ENCODE data around the gene C1orf74. TPM values are rescaled to one million over a fixed set of nuclear protein-coding genes. Genes with fewer than 3 reads are reported as not detected.
A peak's percentile ranks its signal among the peaks of the same experiment; 100 is the strongest.

Gene C1orf74
- total and polyA plus RNA-seq, 2 experiments from 2014 or later: 1.4 to 2.3 TPM

DNA sequence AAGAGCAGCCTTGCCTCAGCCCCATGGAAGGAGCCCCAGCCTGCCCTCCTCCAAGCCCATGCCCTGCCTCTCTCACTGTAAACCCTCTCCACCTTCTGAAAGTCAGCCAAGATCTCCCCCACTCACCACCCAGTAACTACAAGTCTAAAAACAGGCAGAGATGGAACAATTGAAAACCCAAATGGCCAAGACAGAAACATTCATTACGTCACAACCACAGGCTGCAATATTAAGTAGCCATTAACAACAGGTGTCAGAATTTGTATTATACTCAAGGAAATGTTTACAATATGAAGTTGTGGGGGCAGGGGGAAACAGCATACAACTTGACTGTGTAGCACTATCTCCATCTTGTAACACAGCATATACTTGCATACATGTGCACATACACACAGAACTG, 19.2 kb upstream of the C1orf74 start:
- Histone ChIP-seq H3K79me2 (ENCODE audit: insufficient read depth) (no peaks in the 10 kb centered on the region), H2AFZ (no peak overlapping the region), H3K9me3 (ENCODE audit: low read depth) (no peaks in the 10 kb centered on the region), H3K27me3 (replicated peaks; ENCODE audit: insufficient read depth) (no peaks in the 10 kb centered on the region), H3K4me2 (ENCODE audit: unreplicated experiment) (no peak overlapping the region), H3K36me3 (ENCODE audit: low read depth) (no peaks in the 10 kb centered on the region), H3K9ac (no peak overlapping the region), H3K4me1 (ENCODE audit: insufficient read depth) (peaks cover 23% of the 10 kb centered on the region), H3K27ac (no peak overlapping the region), H3K4me3 (no peak overlapping the region), H3F3A (ENCODE audit: insufficient read depth) (peaks cover 14% of the 10 kb centered on the region), H3K9me2 (ENCODE audit: insufficient read depth) (no peaks in the 10 kb centered on the region), H4K20me1 (ENCODE audit: insufficient read depth) (no peaks in the 10 kb centered on the region)
- DNase-seq: no peak
- 91 to 95% methylated on average over 1 of the region's 1 CpG for WGBS, 2 experiments (ENCODE audit: low coverage in 1 of 2, low lambda C conversion rate in 2 of 2, missing lambda C conversion rate in 2 of 2)
- no peak for TF ChIP-seq EZH2phosphoT487 (IDR thresholded peaks at IDR 0.05; ENCODE audit: insufficient read depth, low read depth)
- TF ChIP-seq EZH2 (IDR thresholded peaks at IDR 0.05; ENCODE audit: insufficient read depth, poor library complexity, severe bottlenecking): no peak
- in situ Hi-C loops (cut with MboI): no loop called here

- Histone ChIP-seq H3K9me2 (ENCODE audit: insufficient read depth) (no peaks in the 10 kb centered on the region), H3K27me3 (replicated peaks; ENCODE audit: insufficient read depth) (no peaks in the 10 kb centered on the region), H3K27ac (no peak overlapping the region), H3F3A (ENCODE audit: insufficient read depth) (peaks cover 8% of the 10 kb centered on the region), H3K4me1 (ENCODE audit: insufficient read depth) (peaks cover 23% of the 10 kb centered on the region), H3K36me3 (ENCODE audit: low read depth) (no peaks in the 10 kb centered on the region), H2AFZ (no peak overlapping the region), H4K20me1 (ENCODE audit: insufficient read depth) (no peaks in the 10 kb centered on the region), H3K4me2 (ENCODE audit: unreplicated experiment) (no peak overlapping the region), H3K79me2 (ENCODE audit: insufficient read depth) (no peaks in the 10 kb centered on the region), H3K9me3 (ENCODE audit: low read depth) (no peaks in the 10 kb centered on the region), H3K9ac (no peak overlapping the region), H3K4me3 (no peak overlapping the region)
- 67 to 71% methylated on average over 4 of the region's 4 CpGs for WGBS, 2 experiments (ENCODE audit: low coverage in 1 of 2, low lambda C conversion rate in 2 of 2, missing lambda C conversion rate in 2 of 2)
- TF ChIP-seq EZH2phosphoT487 (IDR thresholded peaks at IDR 0.05; ENCODE audit: insufficient read depth, low read depth) (no peak), EZH2 (IDR thresholded peaks at IDR 0.05; ENCODE audit: insufficient read depth, poor library complexity, severe bottlenecking) (no peak)
- in situ Hi-C loops (cut with MboI): no loop called here
- no peak for DNase-seq
These were observed 18.4 kb upstream of the C1orf74 start for GRCh38 chr1:209802780-209803152.

DNA sequence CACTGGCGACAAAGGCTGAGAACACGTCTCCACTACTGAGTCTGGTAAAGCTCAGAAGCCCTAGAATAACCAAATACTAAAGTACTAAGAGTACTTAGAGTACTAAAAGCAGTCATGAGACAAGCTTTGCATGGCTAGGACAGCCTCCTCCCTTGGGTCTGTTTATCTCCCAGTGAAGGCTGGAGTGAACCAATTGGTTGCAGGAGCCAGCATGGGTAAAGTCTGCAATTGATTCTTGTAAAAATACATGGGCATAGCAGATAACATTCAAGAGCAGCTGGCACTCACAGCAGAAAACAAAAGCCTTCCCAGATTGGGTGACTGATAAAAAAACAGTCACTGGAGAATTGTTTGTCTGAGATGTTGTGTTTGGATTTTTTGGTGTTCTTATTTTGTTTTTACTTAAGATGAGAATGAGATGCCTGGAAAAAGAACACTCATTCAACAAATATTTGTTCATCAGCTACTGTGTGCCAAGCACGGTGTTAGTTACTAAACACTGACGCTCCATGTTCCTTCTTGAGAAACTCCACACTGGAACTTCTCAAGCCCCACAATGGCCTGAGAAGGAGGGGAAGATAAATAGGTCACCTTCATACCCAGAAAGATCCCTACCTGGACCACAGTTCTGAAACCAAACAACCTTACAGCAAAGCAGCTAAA, 17.9 kb upstream of the C1orf74 start:
- no peak overlapping the region for H3K4me3 ChIP-seq
- H3K27ac ChIP-seq: no peak overlapping the region
- TF ChIP-seq EZH2 (IDR thresholded peaks at IDR 0.05; ENCODE audit: insufficient read depth, poor library complexity, severe bottlenecking) (no peak), EZH2phosphoT487 (IDR thresholded peaks at IDR 0.05; ENCODE audit: insufficient read depth, low read depth) (no peak)
- no peaks in the 10 kb centered on the region for H3K9me3 ChIP-seq (ENCODE audit: low read depth)
- H3K9me2 ChIP-seq (ENCODE audit: insufficient read depth): no peaks in the 10 kb centered on the region
- H2AFZ ChIP-seq: no peak overlapping the region
- no peaks in the 10 kb centered on the region for H4K20me1 ChIP-seq (ENCODE audit: insufficient read depth)
- no peaks in the 10 kb centered on the region for H3K79me2 ChIP-seq (ENCODE audit: insufficient read depth)
- H3K9ac ChIP-seq: no peak overlapping the region
- in situ Hi-C loops (cut with MboI): no loop called here
- H3K36me3 ChIP-seq (ENCODE audit: low read depth): no peaks in the 10 kb centered on the region
- H3F3A ChIP-seq (ENCODE audit: insufficient read depth): peaks cover 2% of the 10 kb centered on the region; the same call in 1 of the 2 replicates
- no peaks in the 10 kb centered on the region for H3K27me3 ChIP-seq (replicated peaks; ENCODE audit: insufficient read depth)
- 67 to 79% methylated on average over 4 of the region's 4 CpGs for WGBS, 2 experiments (ENCODE audit: low coverage in 1 of 2, low lambda C conversion rate in 2 of 2, missing lambda C conversion rate in 2 of 2)
- peaks cover 18% of the 10 kb centered on the region for H3K4me1 ChIP-seq (ENCODE audit: insufficient read depth)
- DNase-seq: no peak
- no peak overlapping the region for H3K4me2 ChIP-seq (ENCODE audit: unreplicated experiment)

GRCh38 chr1:209800984-209801834, 16.9 kb upstream of the C1orf74 start:
- 30 to 44% methylated on average over 5 of the region's 5 CpGs for WGBS, 2 experiments (ENCODE audit: low coverage in 1 of 2, low lambda C conversion rate in 2 of 2, missing lambda C conversion rate in 2 of 2)
- Histone ChIP-seq H3K4me3 (no peak overlapping the region), H3K27ac (no peak overlapping the region), H3F3A (ENCODE audit: insufficient read depth) (no peaks in the 10 kb centered on the region), H3K27me3 (replicated peaks; ENCODE audit: insufficient read depth) (no peaks in the 10 kb centered on the region), H3K9me2 (ENCODE audit: insufficient read depth) (no peaks in the 10 kb centered on the region), H3K9me3 (ENCODE audit: low read depth) (no peaks in the 10 kb centered on the region), H3K4me2 (ENCODE audit: unreplicated experiment) (no peak overlapping the region), H3K4me1 (ENCODE audit: insufficient read depth) (peaks cover 16% of the 10 kb centered on the region), H3K79me2 (ENCODE audit: insufficient read depth) (no peaks in the 10 kb centered on the region), H3K36me3 (ENCODE audit: low read depth) (no peaks in the 10 kb centered on the region), H4K20me1 (ENCODE audit: insufficient read depth) (no peaks in the 10 kb centered on the region), H2AFZ (no peak overlapping the region), H3K9ac (no peak overlapping the region)
- peak; percentile 37 for DNase-seq
- in situ Hi-C loops (cut with MboI): no loop called here
- TF ChIP-seq EZH2phosphoT487 (IDR thresholded peaks at IDR 0.05; ENCODE audit: insufficient read depth, low read depth): no peak
- TF ChIP-seq EZH2 (IDR thresholded peaks at IDR 0.05; ENCODE audit: insufficient read depth, poor library complexity, severe bottlenecking): no peak
